Measurements from ENCODE around the gene NRCAM. TPM values are rescaled to one million over a fixed set of nuclear protein-coding genes. Genes with fewer than 3 reads are reported as not detected.

NRCAM gene
- total RNA-seq, 1 donor from 2014 or later = 7.9 TPM

GRCh38 chr7:108497082-108497725 is 41.0 kb upstream of the NRCAM start:
- Histone ChIP-seq H3K4me1 (no peaks in the 10 kb centered on the region), H3K9me3 (no peaks in the 10 kb centered on the region), H3K27me3 (no peaks in the 10 kb centered on the region), H3K4me3 (no peak overlapping the region), H3K36me3 (peaks cover 0 to 18% of the 10 kb centered on the region in 2 donors), H3K27ac (no peak overlapping the region)
- TF ChIP-seq POLR2AphosphoS5 (IDR thresholded peaks at IDR 0.05; ENCODE audit: insufficient read depth in 1 of 2, low read depth in 1 of 2) (no peak), CTCF (IDR thresholded peaks at IDR 0.05) (peak; percentile 57 to 75 (median 61))
- DNase-seq (ENCODE audit: extremely low spot score in 2 of 2) = no peak
- intact Hi-C loops (cut with DNase I) = loop anchor here (5.0 kb wide), 1 partner anchor 315 kb away; no protein-coding TSS in a partner anchor

- Histone ChIP-seq H3K27ac (no peak overlapping the region), H3K4me3 (no peak overlapping the region), H3K4me1 (no peaks in the 10 kb centered on the region), H3K36me3 (peaks cover 0 to 23% of the 10 kb centered on the region in 2 donors), H3K27me3 (no peaks in the 10 kb centered on the region), H3K9me3 (no peaks in the 10 kb centered on the region)
- TF ChIP-seq POLR2AphosphoS5 (IDR thresholded peaks at IDR 0.05; ENCODE audit: insufficient read depth in 1 of 2, low read depth in 1 of 2) (no peak), POLR2A (IDR thresholded peaks at IDR 0.05) (no peak), CTCF (IDR thresholded peaks at IDR 0.05) (no peak)
- intact Hi-C loops (cut with DNase I) = no loop called here
- no peak for DNase-seq (ENCODE audit: extremely low spot score in 2 of 2)
Observed at GRCh38 chr7:108492742-108493141, 36.5 kb upstream of the NRCAM start.

- Histone ChIP-seq H3K9me3 (no peaks in the 10 kb centered on the region), H3K36me3 (peaks cover 0 to 23% of the 10 kb centered on the region in 2 donors)
- intact Hi-C loops (cut with DNase I) = no loop called here
Observed at GRCh38 chr7:108488768-108489538, 32.7 kb upstream of the NRCAM start.

GRCh38 chr7:108487646-108488045 is 31.4 kb upstream of the NRCAM start:
- H3K27ac ChIP-seq = no peak overlapping the region
- no peak for DNase-seq (ENCODE audit: extremely low spot score in 2 of 2)
- peaks cover 0 to 23% of the 10 kb centered on the region in 2 donors for H3K36me3 ChIP-seq
- no peaks in the 10 kb centered on the region for H3K27me3 ChIP-seq
- H3K4me3 ChIP-seq = no peak overlapping the region
- H3K4me1 ChIP-seq = no peaks in the 10 kb centered on the region
- TF ChIP-seq POLR2A (IDR thresholded peaks at IDR 0.05) = no peak
- no peak for TF ChIP-seq POLR2AphosphoS5 (IDR thresholded peaks at IDR 0.05; ENCODE audit: insufficient read depth in 1 of 2, low read depth in 1 of 2)
- no peak for TF ChIP-seq CTCF (IDR thresholded peaks at IDR 0.05)
- no peaks in the 10 kb centered on the region for H3K9me3 ChIP-seq
- intact Hi-C loops (cut with DNase I) = no loop called here

More at GRCh38 chr7:108488768-108489538, 32.7 kb upstream of the NRCAM start:
- no peaks in the 10 kb centered on the region for H3K27me3 ChIP-seq
- no peak overlapping the region for H3K27ac ChIP-seq
- no peak for DNase-seq (ENCODE audit: extremely low spot score in 2 of 2)
- TF ChIP-seq POLR2AphosphoS5 (IDR thresholded peaks at IDR 0.05; ENCODE audit: insufficient read depth in 1 of 2, low read depth in 1 of 2) (no peak), CTCF (IDR thresholded peaks at IDR 0.05) (no peak), POLR2A (IDR thresholded peaks at IDR 0.05) (no peak)
- no peak overlapping the region for H3K4me3 ChIP-seq
- H3K4me1 ChIP-seq = no peaks in the 10 kb centered on the region

Data from vagina (tissue), 2 donors.